ENCODE results near the gene ROM1.

ROM1 gene

GRCh38 chr11:62645671-62645945 is 32.6 kb downstream of the ROM1 start:
- H3K27ac ChIP-seq (replicated peaks), result peak overlapping the region; percentile 95
- H3K4me3 ChIP-seq (replicated peaks; ENCODE audit: insufficient read depth, low read length), result peak overlapping the region; percentile 51
- H3K27me3 ChIP-seq (ENCODE audit: insufficient read depth, poor library complexity, severe bottlenecking), result no peaks in the 10 kb centered on the region
- TF ChIP-seq POLR2AphosphoS5 (IDR thresholded peaks at IDR 0.05; ENCODE audit: low read depth), result no peak
- no peak for TF ChIP-seq GABPA (IDR thresholded peaks at IDR 0.05; ENCODE audit: low read depth)
- TF ChIP-seq REST (IDR thresholded peaks at IDR 0.05; ENCODE audit: insufficient replicate concordance, low read depth), result no peak
- no peak for TF ChIP-seq CTCF (IDR thresholded peaks at IDR 0.05; ENCODE audit: insufficient read depth, low read length)
- no peak for TF ChIP-seq SPI1 (IDR thresholded peaks at IDR 0.05; ENCODE audit: borderline replicate concordance, low read depth)
- DNase-seq (ENCODE audit: low read depth in 1 of 2, low spot score in 1 of 2), result no peak

GRCh38 chr11:62645946-62646824 is 33.1 kb downstream of the ROM1 start, which contains the start of gene GANAB:
TSS of gene GANAB (minus strand) at chr11:62646613. CDS start at chr11:62646599, 14 bp downstream.
- Histone ChIP-seq H3K27ac (replicated peaks) (peak within 1 kb of the TSS; percentile 95), H3K27me3 (ENCODE audit: insufficient read depth, poor library complexity, severe bottlenecking) (no peaks in the 10 kb centered on the region), H3K4me3 (replicated peaks; ENCODE audit: insufficient read depth, low read length) (peak within 1 kb of the TSS; percentile 51)
- no peak for TF ChIP-seq SPI1 (IDR thresholded peaks at IDR 0.05; ENCODE audit: borderline replicate concordance, low read depth)
- peak; percentile 91 for TF ChIP-seq POLR2AphosphoS5 (IDR thresholded peaks at IDR 0.05; ENCODE audit: low read depth)
- peak; percentile 56 for TF ChIP-seq REST (IDR thresholded peaks at IDR 0.05; ENCODE audit: insufficient replicate concordance, low read depth)
- TF ChIP-seq GABPA (IDR thresholded peaks at IDR 0.05; ENCODE audit: low read depth), result peak; percentile 48; the same call in 1 of the 2 replicates
- peak; percentile 97 to 100 for DNase-seq (ENCODE audit: low read depth in 1 of 2, low spot score in 1 of 2)

GRCh38 chr11:62646825-62647608 is 34.0 kb downstream of the ROM1 start:
- H3K4me3 ChIP-seq (replicated peaks; ENCODE audit: insufficient read depth, low read length), result no peak overlapping the region
- no peak overlapping the region for H3K27ac ChIP-seq (replicated peaks)
- TF ChIP-seq POLR2AphosphoS5 (IDR thresholded peaks at IDR 0.05; ENCODE audit: low read depth) (no peak), GABPA (IDR thresholded peaks at IDR 0.05; ENCODE audit: low read depth) (no peak), CTCF (IDR thresholded peaks at IDR 0.05; ENCODE audit: insufficient read depth, low read length) (no peak)
- no peaks in the 10 kb centered on the region for H3K27me3 ChIP-seq (ENCODE audit: insufficient read depth, poor library complexity, severe bottlenecking)
- DNase-seq (ENCODE audit: low read depth in 1 of 2, low spot score in 1 of 2), result no peak

GRCh38 chr11:62647609-62648005 is 34.5 kb downstream of the ROM1 start:
- Histone ChIP-seq H3K27me3 (ENCODE audit: insufficient read depth, poor library complexity, severe bottlenecking) (no peaks in the 10 kb centered on the region), H3K27ac (replicated peaks) (no peak overlapping the region), H3K4me3 (replicated peaks; ENCODE audit: insufficient read depth, low read length) (no peak overlapping the region)
- TF ChIP-seq POLR2AphosphoS5 (IDR thresholded peaks at IDR 0.05; ENCODE audit: low read depth) (peak; percentile 26), REST (IDR thresholded peaks at IDR 0.05; ENCODE audit: insufficient replicate concordance, low read depth) (no peak), CTCF (IDR thresholded peaks at IDR 0.05; ENCODE audit: insufficient read depth, low read length) (no peak), SPI1 (IDR thresholded peaks at IDR 0.05; ENCODE audit: borderline replicate concordance, low read depth) (no peak), GABPA (IDR thresholded peaks at IDR 0.05; ENCODE audit: low read depth) (no peak)
- DNase-seq (ENCODE audit: low read depth in 1 of 2, low spot score in 1 of 2), result no peak

All from HL-60 (cell line).